ENCODE results near the gene ZFTA.

The ZFTA gene

GRCh38 chr11:63765688-63766241 lies 2.8 kb downstream of the ZFTA start (continued):
- TF ChIP-seq POU6F1 (CRISPR knock-in tag; IDR thresholded peaks at IDR 0.05; ENCODE audit: borderline replicate concordance, low read depth) = no peak
- no peak for TF ChIP-seq SNAI2 (CRISPR knock-in tag; IDR thresholded peaks at IDR 0.05)
- no peak for TF ChIP-seq ZFP3 (CRISPR knock-in tag; IDR thresholded peaks at IDR 0.05)
- TF ChIP-seq ZC3H10 (CRISPR knock-in tag; IDR thresholded peaks at IDR 0.05) = no peak
- no peak for TF ChIP-seq BACH2 (CRISPR knock-in tag; IDR thresholded peaks at IDR 0.05; ENCODE audit: borderline replicate concordance)
- no peak for TF ChIP-seq ARNTL (CRISPR knock-in tag; IDR thresholded peaks at IDR 0.05; ENCODE audit: borderline replicate concordance, low read depth)
- no peak for TF ChIP-seq ZNF565 (CRISPR knock-in tag; conservative IDR thresholded peaks at IDR 0.05; ENCODE audit: low read depth)

- TF ChIP-seq TSHZ2 (CRISPR knock-in tag; IDR thresholded peaks at IDR 0.05) = no peak
- TF ChIP-seq OSR1 (CRISPR knock-in tag; IDR thresholded peaks at IDR 0.05) = no peak
- no peak for TF ChIP-seq ISL1 (CRISPR knock-in tag; IDR thresholded peaks at IDR 0.05)
- no peak for TF ChIP-seq CREB5 (CRISPR knock-in tag; IDR thresholded peaks at IDR 0.05; ENCODE audit: low read depth)
- no peak for TF ChIP-seq ZFP3 (CRISPR knock-in tag; IDR thresholded peaks at IDR 0.05)
- no peak for TF ChIP-seq TCF4 (CRISPR knock-in tag; IDR thresholded peaks at IDR 0.05; ENCODE audit: borderline replicate concordance)
- TF ChIP-seq ESRRG (CRISPR knock-in tag; IDR thresholded peaks at IDR 0.05) = no peak
- no peak for TF ChIP-seq CSDC2 (CRISPR knock-in tag; IDR thresholded peaks at IDR 0.05)
- no peak for TF ChIP-seq TOX (CRISPR knock-in tag; IDR thresholded peaks at IDR 0.05; ENCODE audit: borderline replicate concordance)
- no peak for TF ChIP-seq ZNF8 (CRISPR knock-in tag; IDR thresholded peaks at IDR 0.05)
- TF ChIP-seq POU6F1 (CRISPR knock-in tag; IDR thresholded peaks at IDR 0.05; ENCODE audit: borderline replicate concordance, low read depth) = no peak
- TF ChIP-seq ARNTL (CRISPR knock-in tag; IDR thresholded peaks at IDR 0.05; ENCODE audit: borderline replicate concordance, low read depth) = no peak
- TF ChIP-seq ZFP30 (CRISPR knock-in tag; IDR thresholded peaks at IDR 0.05) = no peak
- no peak for TF ChIP-seq GLIS3 (CRISPR knock-in tag; IDR thresholded peaks at IDR 0.05)
- TF ChIP-seq PATZ1 (CRISPR knock-in tag; IDR thresholded peaks at IDR 0.05; ENCODE audit: borderline replicate concordance) = no peak
- ATAC-seq = no peak
Observed at GRCh38 chr11:63764679-63765647, 3.6 kb downstream of the ZFTA start.

- ATAC-seq = no peak
Observed at GRCh38 chr11:63764340-63764678, 4.3 kb downstream of the ZFTA start.

More at GRCh38 chr11:63764340-63764678, 4.3 kb downstream of the ZFTA start:
- TF ChIP-seq BACH2 (CRISPR knock-in tag; IDR thresholded peaks at IDR 0.05; ENCODE audit: borderline replicate concordance) (no peak), ZNF565 (CRISPR knock-in tag; conservative IDR thresholded peaks at IDR 0.05; ENCODE audit: low read depth) (no peak), ZFP3 (CRISPR knock-in tag; IDR thresholded peaks at IDR 0.05) (no peak), PATZ1 (CRISPR knock-in tag; IDR thresholded peaks at IDR 0.05; ENCODE audit: borderline replicate concordance) (no peak), PPARA (CRISPR knock-in tag; IDR thresholded peaks at IDR 0.05; ENCODE audit: borderline replicate concordance) (no peak)

All from SK-N-SH treated with all-trans-retinoic acid at 6 μM for 48 hours (cell line).